Transverse colon (tissue), 3 donors: ENCODE results near the gene FAM135A.

Source experiments
- EP300 ChIP-seq: sonication (generic); formaldehyde crosslinking; IDR thresholded peaks from one replicate; pipeline ENCODE4 v1.6.1; 2017; ENCODE audit warnings: antibody characterized with exemption, low read depth
- TF ChIP-seq, protein P1 (sequence below), 5 experiments: fragments of 200-600 bp in 3 of 5; fragments of 450-650 bp in 2 of 5; sonication (generic) in 3 of 5; IDR thresholded peaks; 1 replicate in 2 of 5; 2 replicates in 3 of 5; pipeline ENCODE4 v1.5.1; 2016 to 2017; ENCODE audit warnings: antibody characterized with exemption in 5 of 5, inconsistent platforms in 3 of 5, mild to moderate bottlenecking in 2 of 5, moderate library complexity in 1 of 5

DNA sequence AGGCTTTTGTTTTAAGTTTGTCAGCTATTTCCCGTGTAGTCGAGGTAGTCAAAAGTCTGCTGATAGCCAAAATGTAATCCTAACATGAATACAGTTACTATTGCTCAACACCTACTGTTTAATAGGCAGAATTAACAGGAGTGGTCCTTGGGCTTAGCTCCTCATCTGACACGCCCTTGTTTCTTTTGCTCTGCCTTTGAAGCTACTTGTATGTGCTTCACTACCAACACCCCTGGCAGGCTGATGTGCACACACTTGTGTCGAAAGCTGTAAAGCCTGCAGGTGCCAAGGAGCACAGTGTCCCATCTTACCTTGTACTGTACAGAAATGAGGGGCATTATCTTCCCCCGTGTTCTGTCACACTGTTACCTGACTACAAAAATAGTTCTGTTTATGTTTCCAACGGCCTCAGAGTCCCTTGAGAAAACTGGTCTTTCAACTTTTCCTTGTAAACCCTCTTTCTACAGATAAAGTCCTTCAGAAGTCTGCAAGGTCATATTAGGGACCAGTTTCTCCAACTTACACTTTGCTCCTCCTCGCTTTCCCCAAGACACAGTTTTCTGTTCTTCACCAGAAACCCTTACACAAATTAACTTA, 162.7 kb downstream of the FAM135A start:
- TF ChIP-seq, protein P1, sequence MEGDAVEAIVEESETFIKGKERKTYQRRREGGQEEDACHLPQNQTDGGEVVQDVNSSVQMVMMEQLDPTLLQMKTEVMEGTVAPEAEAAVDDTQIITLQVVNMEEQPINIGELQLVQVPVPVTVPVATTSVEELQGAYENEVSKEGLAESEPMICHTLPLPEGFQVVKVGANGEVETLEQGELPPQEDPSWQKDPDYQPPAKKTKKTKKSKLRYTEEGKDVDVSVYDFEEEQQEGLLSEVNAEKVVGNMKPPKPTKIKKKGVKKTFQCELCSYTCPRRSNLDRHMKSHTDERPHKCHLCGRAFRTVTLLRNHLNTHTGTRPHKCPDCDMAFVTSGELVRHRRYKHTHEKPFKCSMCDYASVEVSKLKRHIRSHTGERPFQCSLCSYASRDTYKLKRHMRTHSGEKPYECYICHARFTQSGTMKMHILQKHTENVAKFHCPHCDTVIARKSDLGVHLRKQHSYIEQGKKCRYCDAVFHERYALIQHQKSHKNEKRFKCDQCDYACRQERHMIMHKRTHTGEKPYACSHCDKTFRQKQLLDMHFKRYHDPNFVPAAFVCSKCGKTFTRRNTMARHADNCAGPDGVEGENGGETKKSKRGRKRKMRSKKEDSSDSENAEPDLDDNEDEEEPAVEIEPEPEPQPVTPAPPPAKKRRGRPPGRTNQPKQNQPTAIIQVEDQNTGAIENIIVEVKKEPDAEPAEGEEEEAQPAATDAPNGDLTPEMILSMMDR (IDR thresholded peaks at IDR 0.05): no peak
- TF ChIP-seq EP300: no peak
